HAP-1 (cell line): ENCODE results near the gene C4orf54.

Source experiments
- DNase-seq, 2 experiments: peaks; one replicate each; pipeline ENCODE4 v3.0.0-alpha.2; 2016 to 2020; ENCODE audit warnings: low spot score in 2 of 2
- H3K27me3 ChIP-seq: fragments of 250-450 bp; sonication (Bioruptor Pico); 2 replicates; pipeline ENCODE4 v1.5.1; 2020; ENCODE audit warnings: low read depth, mild to moderate bottlenecking, moderate library complexity
- H3K36me3 ChIP-seq: fragments of 250-450 bp; sonication (Bioruptor Pico); replicated peaks from 2 replicates; pipeline ENCODE4 v1.5.1; 2020; ENCODE audit warnings: mild to moderate bottlenecking
- H3K4me1 ChIP-seq: fragments of 250-450 bp; sonication (Bioruptor Pico); 2 replicates; pipeline ENCODE4 v1.5.1; 2020; ENCODE audit warnings: mild to moderate bottlenecking
- H3K4me3 ChIP-seq: fragments of 250-450 bp; sonication (Bioruptor Pico); 2 replicates; pipeline ENCODE4 v1.5.1; 2020; ENCODE audit warnings: mild to moderate bottlenecking, moderate library complexity
- H3K9me3 ChIP-seq: fragments of 250-450 bp; sonication (Bioruptor Pico); 2 replicates; pipeline ENCODE4 v1.5.1; 2020; ENCODE audit warnings: mild to moderate bottlenecking, moderate library complexity
- in situ Hi-C: fragments of 300-500 bp; cut with MboI; formaldehyde crosslinking; loops from 3 replicates; pipeline ENCODE4 v1.14.3; 2020; ENCODE audit warnings: low sequenced_read_pairs, inconsistent platforms, mixed read lengths

Gene C4orf54

DNA sequence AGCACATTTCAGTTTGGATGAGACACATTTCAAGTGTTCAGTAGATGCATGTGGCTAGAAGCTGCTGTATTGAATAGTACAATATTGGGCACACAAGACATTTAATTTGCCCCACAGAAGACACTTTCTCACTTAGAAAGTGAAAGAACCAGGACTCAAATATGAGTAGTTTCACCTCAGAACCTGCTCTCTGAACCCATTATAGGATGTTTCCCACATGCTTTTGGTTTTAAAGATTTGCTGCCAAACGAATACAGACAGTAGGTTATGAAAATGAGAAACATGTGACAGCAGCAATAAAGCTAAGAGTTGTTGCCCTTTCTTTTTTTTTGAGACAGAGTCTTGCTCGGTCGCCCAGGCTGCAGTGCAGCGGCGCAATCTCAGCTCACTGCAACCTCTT is 32.3 kb downstream of the C4orf54 start:
- in situ Hi-C loops, result no loop called here
- no peak for DNase-seq
- H3K9me3 ChIP-seq, result no peaks in the 10 kb centered on the region
- H3K27me3 ChIP-seq, result no peaks in the 10 kb centered on the region; the same call in 1 of the 2 replicates
- no peak overlapping the region for H3K4me3 ChIP-seq
- no peaks in the 10 kb centered on the region for H3K4me1 ChIP-seq
- H3K36me3 ChIP-seq, result no peaks in the 10 kb centered on the region

DNA sequence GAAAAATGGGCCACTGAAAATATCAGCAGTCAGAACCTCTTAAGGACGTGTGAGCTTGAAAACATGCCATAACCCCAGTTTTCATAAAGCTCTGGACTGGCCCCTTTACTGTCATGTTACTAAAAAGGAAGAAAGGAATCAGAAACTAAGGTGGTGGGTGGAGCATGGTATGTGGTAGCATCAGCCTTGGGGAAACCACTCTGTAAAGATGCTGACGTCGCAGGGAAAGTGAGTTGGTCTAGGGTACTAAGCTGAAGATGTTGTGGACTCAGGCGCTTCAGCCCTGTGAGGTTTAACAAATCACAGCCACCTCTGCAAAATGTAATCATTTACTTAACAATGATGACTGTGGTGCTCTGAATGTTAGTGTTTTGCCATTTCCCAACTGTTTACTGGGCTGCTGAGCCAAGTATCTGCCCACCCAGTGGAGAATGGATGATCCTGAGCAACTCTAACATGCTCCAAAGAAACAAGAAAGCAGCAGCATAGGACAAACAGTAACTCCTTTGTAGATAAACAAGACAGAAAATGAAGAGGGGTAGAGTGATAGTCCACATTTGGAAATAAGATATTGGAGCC is 33.4 kb downstream of the C4orf54 start:
- no peaks in the 10 kb centered on the region for H3K9me3 ChIP-seq
- H3K4me1 ChIP-seq, result no peaks in the 10 kb centered on the region
- in situ Hi-C loops, result no loop called here
- H3K27me3 ChIP-seq, result no peaks in the 10 kb centered on the region; the same call in 1 of the 2 replicates
- no peak for DNase-seq
- no peak overlapping the region for H3K4me3 ChIP-seq
- no peaks in the 10 kb centered on the region for H3K36me3 ChIP-seq

DNA sequence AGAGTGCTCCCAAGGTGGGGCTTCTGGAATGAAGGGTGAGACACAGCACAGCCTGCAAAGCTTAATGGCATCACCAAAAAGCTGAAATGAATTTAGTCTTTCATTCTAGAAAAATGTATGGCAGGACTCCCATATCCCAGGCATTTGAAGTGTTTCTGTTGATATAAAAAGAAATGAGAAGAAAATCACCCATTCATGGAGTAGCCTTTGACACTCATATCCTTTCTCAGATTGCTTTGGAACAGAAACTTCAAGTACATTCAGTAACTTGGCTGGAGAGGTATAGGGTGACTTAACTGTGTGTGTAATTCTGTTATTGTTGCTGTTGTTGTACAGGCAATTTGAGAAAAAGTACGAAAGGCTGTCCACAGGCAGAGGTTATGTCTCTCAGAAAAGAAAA is 35.3 kb downstream of the C4orf54 start:
- in situ Hi-C loops, result no loop called here
- DNase-seq, result no peak
- no peaks in the 10 kb centered on the region for H3K4me1 ChIP-seq
- H3K9me3 ChIP-seq, result no peaks in the 10 kb centered on the region
- H3K4me3 ChIP-seq, result no peak overlapping the region
- H3K27me3 ChIP-seq, result no peaks in the 10 kb centered on the region; the same call in 1 of the 2 replicates
- H3K36me3 ChIP-seq, result no peaks in the 10 kb centered on the region

DNA sequence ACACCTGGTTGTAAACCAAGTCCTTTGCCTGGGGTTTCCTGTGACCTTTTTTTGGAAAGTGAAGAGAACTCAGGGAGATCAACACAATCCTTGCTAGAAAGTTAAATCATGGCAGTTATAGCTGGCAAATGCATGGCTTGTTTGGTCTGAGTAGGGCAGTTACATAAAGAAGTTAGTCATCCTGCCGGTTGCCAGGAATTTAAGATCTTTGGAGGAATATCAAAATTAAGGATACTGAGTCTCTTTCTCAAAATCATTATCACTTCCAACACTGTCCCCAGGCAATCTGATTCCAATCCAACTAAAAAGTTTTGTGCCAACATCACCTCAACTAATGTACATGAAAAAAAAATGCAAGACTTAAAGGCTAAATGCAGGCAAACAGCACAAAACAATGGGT is 40.3 kb downstream of the C4orf54 start:
- no peaks in the 10 kb centered on the region for H3K4me1 ChIP-seq
- in situ Hi-C loops, result no loop called here
- no peaks in the 10 kb centered on the region for H3K36me3 ChIP-seq
- DNase-seq, result no peak
- no peaks in the 10 kb centered on the region for H3K9me3 ChIP-seq
- no peaks in the 10 kb centered on the region for H3K27me3 ChIP-seq
- H3K4me3 ChIP-seq, result no peak overlapping the region

DNA sequence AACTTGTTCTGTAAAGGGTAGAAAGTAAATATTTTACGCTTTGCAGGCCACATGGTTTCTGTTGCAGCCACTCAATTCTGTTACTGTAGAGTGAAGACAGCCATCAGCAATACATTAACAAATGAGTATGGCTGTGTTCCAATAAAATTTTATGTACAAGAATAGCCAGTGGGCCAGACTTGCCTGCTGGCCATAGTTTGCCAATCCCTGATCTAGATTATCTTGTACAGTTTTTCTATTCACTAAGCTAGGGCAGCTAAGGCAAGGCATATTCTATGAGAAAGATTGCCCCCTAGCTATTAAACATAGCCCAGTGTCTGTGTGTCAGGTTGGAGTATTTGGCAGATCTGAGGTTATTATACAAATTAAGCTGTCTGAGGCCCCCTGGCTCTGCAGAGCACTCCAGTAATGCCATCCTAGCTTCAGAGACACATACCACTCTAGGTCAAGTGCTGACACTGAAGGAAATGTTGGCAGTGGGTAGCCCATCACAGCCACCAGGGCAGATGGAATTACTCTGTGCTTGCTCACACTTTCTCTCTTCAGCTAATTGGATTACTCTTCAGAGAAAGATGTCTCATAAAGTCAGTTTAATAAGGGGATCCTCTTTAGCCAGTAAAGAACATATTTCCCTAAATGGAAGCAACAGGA is 42.3 kb downstream of the C4orf54 start:
- no peak for DNase-seq
- in situ Hi-C loops, result no loop called here
- Histone ChIP-seq H3K36me3 (no peaks in the 10 kb centered on the region), H3K4me1 (no peaks in the 10 kb centered on the region), H3K27me3 (peaks cover 7% of the 10 kb centered on the region), H3K4me3 (no peak overlapping the region), H3K9me3 (no peaks in the 10 kb centered on the region)

DNA sequence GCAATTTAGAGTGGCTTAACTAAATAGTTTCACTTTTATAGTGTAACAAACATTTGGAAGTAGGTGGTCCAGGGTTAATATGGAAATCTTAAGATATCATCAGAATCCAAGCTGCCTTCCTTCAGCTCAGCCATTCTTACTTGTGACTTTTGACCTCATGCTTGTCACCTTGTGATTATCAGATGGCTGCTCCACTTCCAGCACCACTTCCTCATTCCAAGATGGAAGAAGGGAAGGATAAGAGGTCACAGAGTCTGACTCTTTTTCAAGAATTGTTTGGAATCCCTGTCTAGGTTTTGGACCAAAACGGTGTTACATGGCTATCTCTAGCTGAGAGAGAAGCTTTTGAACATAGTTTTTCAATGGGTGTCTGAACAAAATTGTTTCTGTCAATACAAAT is 43.1 kb downstream of the C4orf54 start:
- Histone ChIP-seq H3K27me3 (peaks cover 7% of the 10 kb centered on the region), H3K9me3 (no peaks in the 10 kb centered on the region), H3K4me3 (no peak overlapping the region), H3K36me3 (no peaks in the 10 kb centered on the region), H3K4me1 (no peaks in the 10 kb centered on the region)
- in situ Hi-C loops, result no loop called here
- DNase-seq, result no peak

DNA sequence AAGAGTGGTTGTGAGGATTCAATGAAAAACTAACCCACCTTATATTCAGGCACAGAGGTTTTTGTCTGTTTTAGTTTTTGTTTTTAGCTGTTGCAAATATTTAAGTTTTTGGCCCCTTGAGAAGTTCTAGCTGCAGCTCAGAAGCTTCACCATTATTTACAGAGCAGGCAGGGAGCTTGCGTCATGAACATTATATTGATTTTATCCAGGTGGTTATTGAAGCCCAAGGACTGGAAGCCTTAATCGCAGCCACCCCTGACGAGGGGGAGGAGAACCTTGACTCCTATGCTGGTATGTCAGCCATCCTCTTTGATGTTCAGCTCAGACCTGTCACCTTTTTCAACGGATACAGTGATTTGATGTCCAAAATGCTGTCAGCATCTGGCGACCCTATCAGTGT is 44.9 kb downstream of the C4orf54 start:
- H3K4me1 ChIP-seq, result no peaks in the 10 kb centered on the region
- no peaks in the 10 kb centered on the region for H3K36me3 ChIP-seq
- H3K9me3 ChIP-seq, result no peaks in the 10 kb centered on the region
- no peak for DNase-seq
- no peak overlapping the region for H3K4me3 ChIP-seq
- in situ Hi-C loops, result no loop called here
- peaks cover 7% of the 10 kb centered on the region for H3K27me3 ChIP-seq

DNA sequence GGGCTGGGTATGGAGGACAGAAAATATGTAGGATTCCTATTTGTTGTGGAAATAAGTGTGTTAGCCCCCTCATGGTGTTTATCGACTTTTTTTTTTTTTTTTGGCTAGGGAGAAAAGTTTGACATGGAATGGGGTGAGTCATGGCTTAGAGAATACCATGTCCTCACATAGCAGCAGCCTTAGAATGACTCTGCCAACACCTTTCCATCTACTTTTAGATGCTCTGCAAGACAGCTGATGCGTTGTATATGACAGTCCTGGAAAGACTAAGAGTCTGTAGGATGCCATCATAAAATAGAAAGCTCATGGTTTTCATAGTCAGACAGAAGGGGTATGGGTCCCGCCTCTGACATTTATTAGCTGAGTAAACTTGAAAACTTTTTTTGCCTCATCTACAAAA is 45.3 kb downstream of the C4orf54 start:
- no peak for DNase-seq
- Histone ChIP-seq H3K4me1 (no peaks in the 10 kb centered on the region), H3K27me3 (peaks cover 7% of the 10 kb centered on the region), H3K4me3 (no peak overlapping the region), H3K9me3 (no peaks in the 10 kb centered on the region), H3K36me3 (no peaks in the 10 kb centered on the region)
- in situ Hi-C loops, result no loop called here

DNA sequence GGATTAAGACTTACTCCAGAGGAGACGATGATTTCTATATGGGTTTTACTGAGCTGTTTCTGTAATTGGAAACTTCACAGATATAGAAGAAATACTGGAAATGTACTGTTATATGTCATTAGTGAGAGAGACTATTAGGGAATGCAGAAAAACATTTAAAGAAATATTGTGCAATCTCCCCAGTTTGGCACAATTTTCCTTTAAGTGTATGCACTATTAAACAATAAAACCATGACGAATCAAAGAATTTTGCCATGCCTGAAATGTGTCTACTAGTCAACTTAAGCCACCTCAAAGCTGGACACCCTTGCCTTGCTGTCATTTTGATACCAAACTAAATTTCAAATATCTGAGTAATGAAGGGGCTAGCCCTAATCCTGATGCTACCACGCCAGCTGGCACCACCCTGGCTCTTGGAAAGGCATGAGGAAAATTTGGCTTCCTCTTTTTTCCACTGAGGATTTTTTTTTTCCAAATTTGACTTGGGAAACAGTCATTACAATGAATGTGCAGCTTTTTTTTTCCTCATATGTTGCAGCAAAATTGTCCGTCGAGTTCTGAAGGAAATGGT is 46.9 kb downstream of the C4orf54 start:
- Histone ChIP-seq H3K4me1 (no peaks in the 10 kb centered on the region), H3K4me3 (no peak overlapping the region), H3K36me3 (no peaks in the 10 kb centered on the region), H3K9me3 (no peaks in the 10 kb centered on the region), H3K27me3 (peaks cover 7% of the 10 kb centered on the region)
- in situ Hi-C loops, result no loop called here
- DNase-seq, result no peak

DNA sequence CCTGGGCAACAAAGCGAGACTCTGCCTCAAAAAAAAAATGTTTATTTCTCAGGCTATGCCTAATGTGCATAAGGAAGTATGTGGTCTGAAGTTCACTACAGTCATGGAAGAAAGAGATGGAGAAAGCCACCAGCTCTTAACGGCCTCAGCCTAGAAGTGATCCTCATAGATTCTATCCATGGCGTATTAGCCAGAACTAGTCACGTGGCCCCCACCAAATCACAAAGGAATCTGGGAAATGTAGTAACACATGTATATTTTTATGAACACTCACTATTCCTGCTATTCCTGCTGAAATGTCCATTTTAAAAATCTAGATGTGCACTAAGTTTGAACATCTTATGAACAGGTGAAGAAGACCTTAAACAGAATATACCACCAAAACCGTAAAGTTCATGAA is 49.2 kb downstream of the C4orf54 start:
- H3K4me3 ChIP-seq, result no peak overlapping the region
- in situ Hi-C loops, result no loop called here
- no peak for DNase-seq
- no peaks in the 10 kb centered on the region for H3K4me1 ChIP-seq
- peaks cover 7% of the 10 kb centered on the region for H3K27me3 ChIP-seq
- no peaks in the 10 kb centered on the region for H3K9me3 ChIP-seq
- no peaks in the 10 kb centered on the region for H3K36me3 ChIP-seq
